Choroid plexus epithelial cell (primary cell): ENCODE data around the gene HSPA1A.
A peak's percentile ranks its signal among the peaks of the same experiment; 100 is the strongest.

ENCODE experiments used
- DNase-seq: peaks from one replicate; pipeline ENCODE4 v3.0.0-alpha.2; 2010; ENCODE audit warnings: low read depth
- H3K4me3 ChIP-seq: 2 replicates; pipeline ENCODE4 v1.5.1; 2011; ENCODE audit warnings: low read depth, mild to moderate bottlenecking, control low read depth, low read length, moderate library complexity
- CTCF ChIP-seq: conservative IDR thresholded peaks from 2 replicates; pipeline ENCODE4 v1.5.1; 2011; ENCODE audit warnings: low read depth, mild to moderate bottlenecking, control low read depth, inconsistent platforms, low read length, moderate library complexity

HSPA1A gene

DNA sequence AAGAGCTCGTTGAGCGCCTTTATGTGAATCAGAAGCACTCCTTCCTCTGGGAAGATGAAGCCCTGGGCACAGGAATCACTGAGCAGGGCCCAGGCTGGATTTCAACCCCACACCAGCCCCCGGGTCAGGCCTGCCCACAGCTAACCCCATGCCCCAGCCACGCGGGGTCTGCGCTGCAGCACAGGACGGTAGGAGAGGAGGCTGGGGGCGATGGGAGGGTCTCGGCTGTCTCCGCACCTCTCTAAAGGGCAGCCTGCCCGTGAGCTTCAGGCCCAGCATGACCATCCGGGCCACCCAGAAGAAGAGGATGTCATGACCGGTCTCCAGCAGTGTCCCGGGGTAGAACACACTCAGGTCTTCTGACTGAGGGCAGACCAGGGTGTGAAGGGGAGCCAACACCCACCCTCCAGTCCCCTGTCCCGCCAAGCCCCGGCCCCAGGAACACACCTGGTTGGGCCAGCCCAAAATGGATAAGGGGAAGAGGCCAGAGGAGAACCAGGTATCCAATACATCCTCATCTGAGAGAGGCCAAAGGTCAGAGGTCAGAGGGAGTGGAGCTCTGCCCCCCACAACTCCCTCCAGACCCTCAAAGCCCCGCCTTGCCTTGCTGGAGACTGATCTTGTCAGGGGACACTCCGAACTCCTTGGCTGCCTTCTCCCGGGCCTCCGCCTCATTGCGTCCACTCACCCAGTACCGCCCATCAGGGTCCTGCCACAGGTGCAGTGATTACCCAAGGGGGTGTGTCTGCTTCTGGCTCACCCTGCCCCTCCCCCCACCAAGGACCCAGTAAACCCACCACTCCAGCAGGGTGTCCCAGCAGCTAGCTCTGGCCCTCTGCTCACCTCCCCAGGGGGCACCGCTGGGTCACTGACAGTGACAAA, 33.9 kb upstream of the HSPA1A start:
- no peak for TF ChIP-seq CTCF
- no peak overlapping the region for H3K4me3 ChIP-seq
- no peak for DNase-seq

GRCh38 chr6:31782126-31782855, 33.1 kb upstream of the HSPA1A start:
- H3K4me3 ChIP-seq, result no peak overlapping the region
- TF ChIP-seq CTCF, result no peak
- no peak for DNase-seq

- no peak for DNase-seq
- no peak for TF ChIP-seq CTCF
- no peak overlapping the region for H3K4me3 ChIP-seq
Measured at GRCh38 chr6:31784098-31784925, 31.0 kb upstream of the HSPA1A start.

DNA sequence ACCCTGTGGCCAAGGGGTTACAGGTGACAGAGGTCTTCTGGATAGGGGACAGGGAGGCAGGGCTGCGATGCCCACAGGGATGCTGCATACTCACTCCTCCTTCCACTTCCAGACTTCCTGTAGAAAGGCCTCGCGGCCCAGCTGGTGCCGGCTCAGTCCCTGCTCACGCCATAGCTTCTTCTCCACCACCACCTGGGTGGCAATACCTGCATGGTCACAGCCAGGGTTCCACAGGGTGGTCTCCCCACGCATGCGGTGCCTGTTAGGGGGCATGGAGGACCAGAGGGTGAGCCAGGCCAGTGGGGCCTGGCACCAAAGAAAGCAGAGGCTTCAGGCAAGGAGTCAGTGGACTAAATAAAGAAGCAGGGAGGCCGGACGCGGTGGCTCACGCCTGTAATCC, 29.9 kb upstream of the HSPA1A start:
- no peak for DNase-seq
- no peak for TF ChIP-seq CTCF
- H3K4me3 ChIP-seq, result no peak overlapping the region

DNA sequence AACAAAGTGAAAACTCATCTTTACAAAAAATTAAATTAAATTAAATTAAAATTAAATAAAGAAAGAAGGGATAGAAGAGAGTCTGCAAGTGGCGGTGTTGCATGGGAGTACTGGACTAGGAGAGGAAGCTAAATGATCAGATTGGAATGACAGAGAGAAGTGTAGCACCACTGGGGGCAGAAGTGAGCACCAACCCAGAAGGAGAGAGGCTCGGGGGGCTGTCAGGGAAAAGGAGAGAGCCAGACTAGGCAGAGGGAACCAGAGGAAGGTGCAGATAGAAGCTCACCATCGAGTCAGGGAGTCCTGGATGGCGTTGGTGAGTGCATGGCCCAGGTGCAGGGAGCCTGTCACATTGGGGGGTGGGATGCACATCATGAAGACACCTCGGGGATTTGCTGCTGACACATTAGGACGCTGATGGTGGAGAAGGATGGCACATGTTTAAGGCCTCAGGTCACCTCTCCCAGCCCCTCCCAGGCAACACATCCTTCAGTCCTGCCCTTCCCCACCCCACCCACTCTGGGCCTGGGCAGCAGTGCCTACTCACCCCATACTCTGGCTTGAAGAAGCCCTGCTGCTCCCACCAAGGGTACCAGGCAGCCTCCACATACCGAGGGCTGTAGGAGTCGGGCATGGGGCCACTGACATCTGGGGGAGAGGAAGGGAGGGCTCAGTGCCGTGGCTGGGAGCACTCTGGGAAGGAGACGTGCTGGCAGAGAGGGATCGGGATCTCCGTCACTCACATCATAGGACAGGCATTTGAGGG, 23.8 kb upstream of the HSPA1A start:
- TF ChIP-seq CTCF, result peak; percentile 80
- peak; percentile 66 for DNase-seq
- no peak overlapping the region for H3K4me3 ChIP-seq

- no peak for TF ChIP-seq CTCF
- no peak for DNase-seq
- no peak overlapping the region for H3K4me3 ChIP-seq
Measured at GRCh38 chr6:31792090-31792374, 23.3 kb upstream of the HSPA1A start.
